ENCODE data around the gene C1orf116. TPM values are rescaled to one million over a fixed set of nuclear protein-coding genes. Genes with fewer than 3 reads are reported as not detected.
A peak's percentile ranks its signal among the peaks of the same experiment; 100 is the strongest.

C1orf116 gene
- total RNA-seq, 1 donor from 2014 or later = not detected

DNA sequence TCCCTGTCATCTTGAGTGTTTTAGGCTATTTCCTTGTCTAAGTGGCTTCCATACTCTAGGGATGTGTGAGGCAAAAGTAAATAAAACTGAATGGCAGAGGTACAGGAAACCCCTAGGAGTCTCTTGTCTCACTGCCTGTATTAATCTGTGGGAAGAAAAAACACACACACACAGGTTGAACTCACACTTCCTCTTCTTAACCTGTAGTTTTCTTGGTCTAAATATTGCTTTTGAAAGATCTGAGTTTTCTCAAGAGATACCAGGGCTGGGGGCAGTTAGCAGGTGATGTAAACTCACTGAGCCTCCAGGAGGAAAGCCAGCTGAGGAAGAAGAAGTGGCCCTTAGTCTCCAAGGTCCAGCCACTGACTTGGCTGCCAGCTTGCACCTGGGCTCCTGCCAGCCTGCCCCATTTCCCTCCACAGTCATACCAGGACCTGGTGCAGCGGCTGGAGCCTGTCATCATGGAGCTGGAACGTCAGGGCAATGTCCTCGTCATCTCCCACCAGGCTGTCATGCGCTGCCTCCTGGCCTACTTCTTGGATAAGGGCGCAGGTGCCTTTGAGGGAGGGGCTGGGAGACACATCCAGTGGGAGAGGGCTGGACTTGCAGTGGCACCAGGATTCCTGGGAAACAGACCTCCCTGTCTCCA lies 37.4 kb upstream of the C1orf116 start:
- no peak overlapping the region for H3K27ac Mint-ChIP-seq
- H3K9me3 Mint-ChIP-seq = peaks cover 4% of the 10 kb centered on the region
- intact Hi-C loops (cut with micrococcal nuclease) = no loop called here

GRCh38 chr1:207069061-207069460 lies 36.5 kb upstream of the C1orf116 start:
- Mint-ChIP-seq H3K9me3 (peaks cover 4% of the 10 kb centered on the region), H3K4me3 (no peak overlapping the region), H3K27me3 (no peaks in the 10 kb centered on the region), H3K4me1 (peaks cover 24% of the 10 kb centered on the region), H3K27ac (no peak overlapping the region), H3K36me3 (ENCODE audit: low read depth) (peaks cover 4% of the 10 kb centered on the region)
- no peak for DNase-seq
- intact Hi-C loops (cut with micrococcal nuclease) = no loop called here

More for the DNA sequence above, 37.4 kb upstream of the C1orf116 start:
- H3K4me3 Mint-ChIP-seq = no peak overlapping the region
- H3K4me1 Mint-ChIP-seq = peaks cover 24% of the 10 kb centered on the region
- peaks cover 4% of the 10 kb centered on the region for H3K36me3 Mint-ChIP-seq (ENCODE audit: low read depth)
- H3K27me3 Mint-ChIP-seq = peaks cover 6% of the 10 kb centered on the region
- DNase-seq = no peak

DNA sequence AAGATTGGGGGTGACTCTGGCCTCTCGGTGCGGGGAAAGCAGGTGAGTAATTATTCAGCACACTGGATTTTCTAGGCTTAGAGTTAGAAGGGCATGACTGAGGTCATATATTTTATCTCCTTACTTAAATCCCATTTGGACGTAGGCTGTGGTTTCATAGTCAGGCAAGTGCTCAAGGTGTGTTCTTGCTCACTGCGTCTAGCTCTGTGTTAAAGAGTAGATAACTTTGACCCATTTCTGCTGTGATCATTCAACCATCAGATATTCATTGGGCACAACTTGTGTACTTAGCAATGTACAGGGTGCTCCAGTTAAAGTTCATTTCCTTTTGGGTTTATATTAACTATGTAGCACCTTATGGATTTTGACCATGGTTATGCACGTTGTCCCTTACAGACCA lies 35.1 kb upstream of the C1orf116 start:
- Mint-ChIP-seq H3K4me1 (peaks cover 24% of the 10 kb centered on the region), H3K9me3 (peaks cover 4% of the 10 kb centered on the region), H3K27ac (no peak overlapping the region), H3K4me3 (no peak overlapping the region), H3K27me3 (no peaks in the 10 kb centered on the region), H3K36me3 (ENCODE audit: low read depth) (peaks cover 6% of the 10 kb centered on the region)
- DNase-seq = no peak
- intact Hi-C loops (cut with micrococcal nuclease) = no loop called here

DNA sequence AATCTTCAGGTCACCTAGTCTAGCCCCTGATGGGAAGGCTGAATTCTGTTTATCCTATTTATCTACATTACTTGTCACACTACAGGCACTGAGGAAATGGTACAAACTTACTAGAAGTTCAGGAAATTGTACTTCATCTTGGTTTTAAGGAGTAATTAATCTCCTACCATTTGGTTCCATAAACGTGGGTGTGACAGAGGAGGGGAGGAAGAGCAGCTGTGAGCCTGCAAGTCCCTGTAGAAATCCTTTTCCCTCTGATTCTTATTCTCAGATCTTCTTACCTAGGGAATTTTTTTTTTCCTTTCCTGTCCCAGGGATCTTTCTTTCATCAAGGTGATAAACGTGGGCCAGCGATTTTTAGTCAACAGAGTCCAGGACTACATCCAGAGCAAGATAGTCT lies 34.6 kb upstream of the C1orf116 start:
- peaks cover 8% of the 10 kb centered on the region for H3K36me3 Mint-ChIP-seq (ENCODE audit: low read depth)
- no peak overlapping the region for H3K4me3 Mint-ChIP-seq
- H3K27ac Mint-ChIP-seq = no peak overlapping the region
- H3K9me3 Mint-ChIP-seq = peaks cover 4% of the 10 kb centered on the region
- no peak for DNase-seq
- H3K4me1 Mint-ChIP-seq = peaks cover 24% of the 10 kb centered on the region
- no peaks in the 10 kb centered on the region for H3K27me3 Mint-ChIP-seq
- intact Hi-C loops (cut with micrococcal nuclease) = no loop called here

DNA sequence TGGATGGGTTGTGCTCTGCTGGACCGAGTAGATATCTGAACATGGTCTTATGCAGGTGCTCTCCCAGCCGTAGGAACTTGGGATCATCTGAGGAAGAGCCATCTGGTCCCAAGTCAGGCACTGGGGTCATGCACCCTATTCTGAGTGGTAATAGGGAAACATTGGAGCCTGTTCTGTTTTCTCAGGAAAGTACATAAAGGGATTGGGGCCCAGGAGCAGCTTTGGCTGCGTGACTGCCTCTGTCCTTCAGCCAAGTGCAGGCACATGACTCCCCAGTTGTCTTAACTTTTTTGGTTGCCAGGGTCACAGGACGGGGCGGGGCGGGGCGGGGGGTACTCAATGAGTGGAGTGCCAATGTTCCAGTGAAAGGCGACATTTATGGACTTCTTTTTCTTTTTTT lies 32.0 kb upstream of the C1orf116 start:
- Mint-ChIP-seq H3K4me1 (peaks cover 5% of the 10 kb centered on the region), H3K27ac (no peak overlapping the region), H3K9me3 (no peaks in the 10 kb centered on the region), H3K4me3 (no peak overlapping the region), H3K36me3 (ENCODE audit: low read depth) (peaks cover 8% of the 10 kb centered on the region), H3K27me3 (no peaks in the 10 kb centered on the region)
- intact Hi-C loops (cut with micrococcal nuclease) = no loop called here
- no peak for DNase-seq

DNA sequence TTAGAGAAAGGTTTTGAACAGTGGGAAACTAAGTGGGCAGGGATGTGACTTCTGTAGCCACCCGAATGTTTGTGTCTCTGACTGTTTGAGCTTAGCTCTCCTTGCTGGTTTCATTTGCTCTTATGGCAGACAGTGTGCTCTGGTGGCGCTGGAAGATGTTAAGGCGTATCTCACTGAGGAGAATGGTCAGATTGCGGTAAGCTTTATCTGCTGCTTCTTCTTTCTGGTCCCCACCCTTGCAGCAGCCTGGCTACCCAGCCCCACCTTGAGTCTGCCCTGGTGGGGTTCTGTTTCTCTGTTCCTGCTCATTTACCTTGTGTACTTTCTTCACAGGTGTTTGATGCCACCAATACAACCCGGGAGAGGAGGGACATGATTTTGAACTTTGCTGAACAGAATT lies 30.5 kb upstream of the C1orf116 start:
- intact Hi-C loops (cut with micrococcal nuclease) = no loop called here
- no peak for DNase-seq
- Mint-ChIP-seq H3K4me3 (no peak overlapping the region), H3K27me3 (no peaks in the 10 kb centered on the region), H3K27ac (no peak overlapping the region), H3K36me3 (ENCODE audit: low read depth) (peaks cover 3% of the 10 kb centered on the region), H3K9me3 (no peaks in the 10 kb centered on the region), H3K4me1 (no peaks in the 10 kb centered on the region)

GRCh38 chr1:207062058-207062457 lies 29.5 kb upstream of the C1orf116 start:
- Mint-ChIP-seq H3K36me3 (ENCODE audit: low read depth) (peaks cover 3% of the 10 kb centered on the region), H3K9me3 (no peaks in the 10 kb centered on the region), H3K4me1 (no peaks in the 10 kb centered on the region), H3K27me3 (no peaks in the 10 kb centered on the region), H3K27ac (no peak overlapping the region), H3K4me3 (no peak overlapping the region)
- intact Hi-C loops (cut with micrococcal nuclease) = no loop called here
- DNase-seq = no peak

DNA sequence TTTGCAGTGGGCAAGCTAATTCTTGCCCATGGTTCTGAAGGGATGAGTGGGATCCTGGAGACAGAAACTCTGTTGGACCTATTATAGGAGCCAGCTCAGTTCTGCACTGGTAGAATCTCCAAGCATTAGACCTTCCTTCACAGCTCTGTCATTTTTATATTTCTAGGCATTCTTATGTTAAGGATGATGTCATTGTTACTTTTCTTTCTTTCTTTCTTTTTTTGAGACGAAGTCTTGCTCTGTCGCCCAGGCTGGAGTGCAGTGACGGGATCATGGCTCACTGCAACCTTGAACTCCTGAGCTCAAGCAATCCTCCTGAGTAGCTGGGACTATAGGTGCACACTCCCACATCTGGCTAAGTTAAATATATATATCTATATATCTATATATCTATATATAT lies 28.0 kb upstream of the C1orf116 start:
- Mint-ChIP-seq H3K9me3 (no peaks in the 10 kb centered on the region), H3K27me3 (peaks cover 5% of the 10 kb centered on the region), H3K4me3 (no peak overlapping the region), H3K27ac (no peak overlapping the region), H3K36me3 (ENCODE audit: low read depth) (peaks cover 3% of the 10 kb centered on the region), H3K4me1 (no peaks in the 10 kb centered on the region)
- no peak for DNase-seq
- intact Hi-C loops (cut with micrococcal nuclease) = no loop called here

DNA sequence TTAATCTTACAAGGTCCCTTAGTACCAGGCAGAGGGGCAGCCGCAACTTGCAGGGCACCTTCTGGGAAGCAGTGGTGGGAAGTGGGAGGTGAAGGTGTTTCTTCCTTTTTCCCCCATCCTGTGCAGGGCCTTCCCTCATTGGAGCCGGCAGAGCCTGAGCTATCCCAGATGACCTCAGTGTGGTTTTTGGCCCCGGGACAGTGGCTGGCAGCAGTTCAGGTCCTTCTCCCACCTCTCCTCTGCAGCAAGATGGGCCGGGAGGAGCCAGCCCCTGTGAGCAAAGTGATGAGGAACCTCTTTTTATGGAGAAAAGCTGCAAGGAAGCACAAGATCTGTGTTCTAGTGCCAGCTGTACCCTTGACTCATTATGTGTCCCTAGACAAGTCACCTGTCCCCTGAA lies 27.3 kb upstream of the C1orf116 start:
- H3K4me1 Mint-ChIP-seq = peaks cover 1% of the 10 kb centered on the region
- H3K27ac Mint-ChIP-seq = no peak overlapping the region
- H3K4me3 Mint-ChIP-seq = no peak overlapping the region
- DNase-seq = no peak
- H3K36me3 Mint-ChIP-seq (ENCODE audit: low read depth) = peaks cover 3% of the 10 kb centered on the region
- H3K9me3 Mint-ChIP-seq = no peaks in the 10 kb centered on the region
- intact Hi-C loops (cut with micrococcal nuclease) = no loop called here
- peaks cover 5% of the 10 kb centered on the region for H3K27me3 Mint-ChIP-seq

- intact Hi-C loops (cut with micrococcal nuclease) = no loop called here
- no peak overlapping the region for H3K27ac Mint-ChIP-seq
- DNase-seq = no peak
- H3K4me3 Mint-ChIP-seq = no peak overlapping the region
- no peaks in the 10 kb centered on the region for H3K9me3 Mint-ChIP-seq
- peaks cover 5% of the 10 kb centered on the region for H3K4me1 Mint-ChIP-seq
- H3K36me3 Mint-ChIP-seq (ENCODE audit: low read depth) = peaks cover 3% of the 10 kb centered on the region
- H3K27me3 Mint-ChIP-seq = peaks cover 5% of the 10 kb centered on the region
Measured at GRCh38 chr1:207058878-207059867, 26.6 kb upstream of the C1orf116 start.

- intact Hi-C loops (cut with micrococcal nuclease) = no loop called here
Measured at GRCh38 chr1:207058252-207058651, 25.7 kb upstream of the C1orf116 start.

DNA sequence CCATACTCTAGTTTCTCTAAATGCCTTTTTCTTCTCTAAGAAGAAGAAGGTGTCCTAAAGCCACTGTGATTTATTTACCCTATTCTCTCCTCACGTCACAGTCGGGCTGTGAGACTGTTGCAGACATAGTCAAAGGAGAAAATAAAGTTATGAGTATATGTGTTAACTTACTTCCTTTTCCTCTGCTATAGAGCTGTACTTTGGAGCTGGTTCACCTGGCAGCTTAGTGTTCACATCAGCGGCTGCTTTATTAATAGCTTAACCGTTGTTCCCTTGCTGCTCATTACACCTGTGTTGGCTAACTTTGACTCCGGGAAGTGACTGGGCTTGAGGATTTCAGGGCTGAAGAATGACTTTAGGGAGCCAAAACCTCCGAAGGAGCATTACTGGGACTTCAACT lies 24.1 kb upstream of the C1orf116 start:
- no peak overlapping the region for H3K27ac Mint-ChIP-seq

More at GRCh38 chr1:207058252-207058651, 25.7 kb upstream of the C1orf116 start:
- Mint-ChIP-seq H3K4me1 (peaks cover 10% of the 10 kb centered on the region), H3K4me3 (no peak overlapping the region), H3K27ac (no peak overlapping the region), H3K36me3 (ENCODE audit: low read depth) (peaks cover 2% of the 10 kb centered on the region), H3K27me3 (peaks cover 5% of the 10 kb centered on the region), H3K9me3 (no peaks in the 10 kb centered on the region)
- DNase-seq = no peak

DNA sequence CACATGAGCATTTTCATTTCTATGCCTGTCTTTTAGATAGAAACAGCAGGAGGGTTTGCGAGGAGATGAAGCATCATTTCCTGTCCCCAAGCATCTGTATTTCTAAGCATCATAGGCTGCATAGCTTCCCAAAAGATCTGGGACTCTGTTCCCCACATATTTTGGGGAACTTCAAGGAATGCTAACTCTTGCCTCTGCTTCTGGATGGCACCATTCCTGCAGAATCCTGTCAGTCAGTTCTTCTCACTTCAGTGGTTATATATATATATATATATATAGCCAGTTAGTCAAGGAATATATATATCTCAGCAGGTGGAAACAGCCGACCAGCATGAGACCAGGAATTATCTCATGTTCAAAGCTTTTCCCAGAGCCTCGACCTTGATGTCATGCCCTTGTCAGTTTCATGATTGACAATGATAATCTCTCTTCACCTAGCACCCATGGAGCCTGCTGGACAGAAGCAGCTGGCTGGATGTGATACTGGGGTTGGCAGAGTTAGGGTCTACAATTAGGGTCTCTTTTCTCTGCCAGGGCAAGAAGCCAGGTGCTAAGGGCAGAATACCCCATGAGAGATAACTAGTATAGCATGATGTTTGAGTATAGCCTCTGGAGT lies 22.9 kb upstream of the C1orf116 start:
- Mint-ChIP-seq H3K27me3 (peaks cover 7% of the 10 kb centered on the region), H3K9me3 (no peaks in the 10 kb centered on the region), H3K4me3 (no peak overlapping the region), H3K36me3 (ENCODE audit: low read depth) (no peaks in the 10 kb centered on the region), H3K4me1 (peaks cover 26% of the 10 kb centered on the region), H3K27ac (no peak overlapping the region)
- no peak for DNase-seq
- intact Hi-C loops (cut with micrococcal nuclease) = no loop called here

More for the DNA sequence above, 24.1 kb upstream of the C1orf116 start:
- no peak overlapping the region for H3K4me3 Mint-ChIP-seq
- intact Hi-C loops (cut with micrococcal nuclease) = no loop called here
- no peaks in the 10 kb centered on the region for H3K36me3 Mint-ChIP-seq (ENCODE audit: low read depth)
- DNase-seq = no peak
- H3K4me1 Mint-ChIP-seq = peaks cover 21% of the 10 kb centered on the region
- H3K9me3 Mint-ChIP-seq = no peaks in the 10 kb centered on the region
- peaks cover 7% of the 10 kb centered on the region for H3K27me3 Mint-ChIP-seq

DNA sequence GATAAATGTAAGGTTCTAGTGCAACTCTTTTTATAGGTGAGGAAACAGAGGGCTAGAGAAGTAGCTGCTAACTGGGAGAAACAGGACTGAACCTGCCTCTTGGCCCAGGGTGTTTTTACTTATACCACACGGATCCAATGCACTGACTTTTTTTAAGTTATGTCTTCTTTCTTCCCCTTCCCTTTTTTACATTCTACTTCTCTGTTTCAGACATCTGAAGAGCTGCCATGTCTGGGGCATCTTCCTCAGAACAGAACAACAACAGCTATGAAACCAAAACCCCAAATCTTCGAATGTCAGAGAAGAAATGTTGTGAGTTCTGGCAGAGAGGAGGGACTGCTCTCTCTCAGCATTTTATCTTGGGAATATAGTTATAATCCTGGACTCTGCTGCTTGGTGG lies 21.9 kb upstream of the C1orf116 start:
- Mint-ChIP-seq H3K4me3 (peak overlapping the region; percentile 5), H3K9me3 (no peaks in the 10 kb centered on the region), H3K36me3 (ENCODE audit: low read depth) (peaks cover 5% of the 10 kb centered on the region), H3K27me3 (peaks cover 7% of the 10 kb centered on the region), H3K27ac (no peak overlapping the region), H3K4me1 (peaks cover 30% of the 10 kb centered on the region)
- intact Hi-C loops (cut with micrococcal nuclease) = loop anchor here (5.0 kb wide), 3 partner anchors 132 to 698 kb away; partner anchors contain the start of genes CD46 and FCMR
- no peak for DNase-seq

Measured in activated CD4-positive, alpha-beta T cell treated with anti-CD3 and anti-CD28 coated beads, Interleukin-2, amount 10 ng/mL, durations not matched to agents 24 days and 14 days (primary cell).